NOMO-1 (cell line): Measurements from ENCODE around the gene ZNF2.

Experiments used
- DNase-seq, 2 experiments: peaks; one replicate each; lab custom pipeline; 2025; ENCODE audit not compliant: unreplicated experiment in 2 of 2; lab: John Stamatoyannopoulos, UW

ZNF2 gene

GRCh38 chr2:95204396-95204795 is 38.8 kb downstream of the ZNF2 start:
- DNase-seq = no peak

DNA sequence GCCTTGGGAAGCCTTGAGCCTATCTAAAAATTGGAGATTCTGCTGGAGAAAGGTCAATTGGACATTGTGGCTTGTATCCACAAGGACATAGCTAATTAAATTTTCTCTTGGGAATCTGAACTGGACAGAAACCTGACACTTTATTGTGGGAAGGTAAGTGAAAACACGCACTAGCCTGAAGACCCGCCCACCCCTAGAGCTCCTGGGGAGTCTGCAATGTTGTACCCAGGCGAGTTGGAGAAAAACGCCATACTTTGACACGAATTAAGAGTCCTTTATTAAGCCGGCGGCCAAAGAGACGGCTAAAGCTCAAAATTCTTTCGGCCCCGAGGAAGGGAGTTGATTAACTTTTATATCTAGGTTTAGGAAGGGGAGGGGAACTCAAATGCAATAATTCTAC is 40.5 kb downstream of the ZNF2 start:
- DNase-seq = no peak

- peak; percentile 93 to 97 for DNase-seq
Measured at GRCh38 chr2:95207111-95207961, 41.7 kb downstream of the ZNF2 start, which contains the start of gene ZNF892. Gene ZNF892, plus strand, starts transcription at chr2:95207521. Its CDS starts 295 bp downstream, at chr2:95207816.

DNA sequence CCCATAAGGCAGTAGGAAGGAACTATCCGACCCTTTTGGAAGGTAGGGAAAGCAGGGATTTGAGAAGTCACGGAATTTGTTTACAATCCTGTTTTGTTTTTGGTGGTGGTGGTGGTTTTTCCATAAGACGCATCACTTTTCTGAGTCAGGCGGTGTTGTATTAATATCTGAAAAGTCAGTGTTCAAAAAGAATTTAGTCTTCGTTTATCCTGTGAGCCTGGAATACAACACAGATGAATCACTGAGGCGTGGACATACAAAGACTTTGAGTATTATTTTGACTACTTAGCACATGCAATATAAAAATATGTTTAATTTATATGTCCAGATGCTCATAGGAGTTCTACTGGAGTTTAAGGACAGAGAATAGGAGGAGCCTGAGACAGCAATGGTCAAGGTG is 42.5 kb downstream of the ZNF2 start:
- DNase-seq = no peak

- no peak for DNase-seq
Measured at GRCh38 chr2:95215018-95215612, 49.5 kb downstream of the ZNF2 start.

DNA sequence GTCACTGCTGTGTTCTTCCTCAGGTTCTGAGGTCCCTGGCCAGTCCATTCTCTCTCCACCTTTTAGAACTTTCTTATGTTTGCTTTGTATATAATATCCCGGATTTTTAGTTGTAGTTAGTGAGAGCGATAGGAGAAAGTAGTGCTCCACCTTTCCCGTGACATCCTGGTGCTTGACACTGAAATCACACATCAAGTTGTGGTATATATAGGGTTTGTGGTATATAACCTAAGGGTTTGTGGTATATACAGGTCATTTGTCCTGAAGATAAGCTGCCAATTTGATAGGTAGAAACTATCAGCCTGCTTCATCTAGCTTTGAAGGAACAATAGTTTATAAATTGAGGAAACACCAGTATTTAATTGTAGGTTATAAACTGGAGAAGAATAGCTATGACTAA is 54.8 kb downstream of the ZNF2 start:
- no peak for DNase-seq

GRCh38 chr2:95225658-95226057 is 60.0 kb downstream of the ZNF2 start:
- DNase-seq = no peak

- DNase-seq = peak; percentile 12 to 38
Measured at GRCh38 chr2:95231723-95232122, 66.1 kb downstream of the ZNF2 start.

- no peak for DNase-seq
Measured at GRCh38 chr2:95232232-95232631, 66.6 kb downstream of the ZNF2 start.
